Activated naive CD4-positive, alpha-beta T cell treated with Interleukin-2 at 50 U/mL for 16 hours (primary cell): ENCODE results near the gene WDFY4.

Experiments used
- DNase-seq: peaks from one replicate; pipeline ENCODE4 v3.0.0-alpha.2; 2020

WDFY4 gene

GRCh38 chr10:48751730-48752129, 67.1 kb downstream of the WDFY4 start:
- DNase-seq: no peak

GRCh38 chr10:48758411-48758810, 73.7 kb downstream of the WDFY4 start:
- no peak for DNase-seq

GRCh38 chr10:48759113-48759901, 74.6 kb downstream of the WDFY4 start:
- DNase-seq: no peak

GRCh38 chr10:48760983-48761382, 76.3 kb downstream of the WDFY4 start:
- no peak for DNase-seq

- no peak for DNase-seq
Observed at GRCh38 chr10:48762064-48763042, 77.7 kb downstream of the WDFY4 start.

- DNase-seq: no peak
Observed at GRCh38 chr10:48763403-48763965, 78.8 kb downstream of the WDFY4 start.

GRCh38 chr10:48764486-48764885, 79.8 kb downstream of the WDFY4 start:
- DNase-seq: no peak

- DNase-seq: no peak
Observed at GRCh38 chr10:48765039-48765438, 80.4 kb downstream of the WDFY4 start.

- no peak for DNase-seq
Observed at GRCh38 chr10:48765527-48765926, 80.9 kb downstream of the WDFY4 start.

GRCh38 chr10:48767373-48768143, 82.9 kb downstream of the WDFY4 start:
- no peak for DNase-seq

GRCh38 chr10:48768144-48768766, 83.6 kb downstream of the WDFY4 start:
- no peak for DNase-seq

GRCh38 chr10:48768926-48769325, 84.3 kb downstream of the WDFY4 start:
- no peak for DNase-seq

- no peak for DNase-seq
Observed at GRCh38 chr10:48769706-48770435, 85.2 kb downstream of the WDFY4 start.

GRCh38 chr10:48770561-48771089, 86.0 kb downstream of the WDFY4 start:
- DNase-seq: no peak

- DNase-seq: no peak
Observed at GRCh38 chr10:48771234-48771633, 86.6 kb downstream of the WDFY4 start.

- DNase-seq: no peak
Observed at GRCh38 chr10:48772059-48772458, 87.4 kb downstream of the WDFY4 start.

GRCh38 chr10:48773580-48773979, 88.9 kb downstream of the WDFY4 start:
- DNase-seq: no peak

GRCh38 chr10:48774416-48775205, 89.9 kb downstream of the WDFY4 start:
- DNase-seq: no peak

GRCh38 chr10:48775206-48775517, 90.5 kb downstream of the WDFY4 start:
- no peak for DNase-seq

GRCh38 chr10:48776005-48776522, 91.4 kb downstream of the WDFY4 start:
- DNase-seq: no peak
